Measurements from ENCODE around the gene CST4.
"Not testable (repeated sequence)": the region's sequence is repeated elsewhere in the genome, so short reads cannot be mapped to it uniquely, and the experiment has no call there.

CST4 gene

GRCh38 chr20:23640671-23641667 is 47.9 kb downstream of the CST4 start:
- DNase-seq, result no peak

- DNase-seq, result no peak
Measured at GRCh38 chr20:23640018-23640601, 48.7 kb downstream of the CST4 start.

- DNase-seq, result no peak
Measured at GRCh38 chr20:23639490-23639958, 49.3 kb downstream of the CST4 start.

- DNase-seq, result no peak
Measured at GRCh38 chr20:23638309-23638708, 50.5 kb downstream of the CST4 start.

GRCh38 chr20:23637282-23638221 is 51.3 kb downstream of the CST4 start, which contains the start of gene CST3:
Gene CST3, minus strand, starts transcription at chr20:23637955. Its CDS starts 93 bp downstream, at chr20:23637862.
- DNase-seq, result peak; percentile 2

GRCh38 chr20:23636908-23637281 is 51.9 kb downstream of the CST4 start:
- no peak for DNase-seq

GRCh38 chr20:23636182-23636907 is 52.5 kb downstream of the CST4 start:
- DNase-seq, result no peak

GRCh38 chr20:23635768-23636090 is 53.1 kb downstream of the CST4 start:
- DNase-seq, result not testable (repeated sequence)
